Panc1 (cell line): ENCODE measurements around the gene ZNF474.

Experiments
- CTCF ChIP-seq: fragments of 450-650 bp; IDR thresholded peaks from 2 replicates; pipeline ENCODE4 v1.5.1; 2017; ENCODE audit warnings: mild to moderate bottlenecking
- POLR2AphosphoS5 ChIP-seq: IDR thresholded peaks from 2 replicates; pipeline ENCODE4 v1.6.1; 2012; ENCODE audit warnings: mild to moderate bottlenecking, low read depth, low read length, moderate library complexity
- SIN3A ChIP-seq: IDR thresholded peaks from 2 replicates; pipeline ENCODE4 v1.6.1; 2012; ENCODE audit warnings: low read depth, mild to moderate bottlenecking, low read length, moderate library complexity, borderline replicate concordance; ENCODE audit not compliant: insufficient read depth
- TCF7L2 ChIP-seq: IDR thresholded peaks from 2 replicates; pipeline ENCODE4 v1.6.1; 2011; ENCODE audit warnings: mild to moderate bottlenecking, low read depth, low read length, inconsistent platforms

GRCh38 chr5:122152266-122152900 lies 23.0 kb downstream of the ZNF474 start:
- TF ChIP-seq SIN3A (no peak), POLR2AphosphoS5 (no peak), CTCF (no peak), TCF7L2 (no peak)
